Activated CD8-positive, alpha-beta T cell treated with anti-CD3 and anti-CD28 coated beads for 36 hours (primary cell): ENCODE data around the gene OR5K2. TPM values are rescaled to one million over a fixed set of nuclear protein-coding genes. Genes with fewer than 3 reads are reported as not detected.
A peak's percentile ranks its signal among the peaks of the same experiment; 100 is the strongest.

Experiments
- ATAC-seq: fragments of 200-7000 bp; cut with Tn5 transposase; one replicate; pipeline ENCODE4 v1.10.0; 2021; ENCODE audit warnings: mild to moderate bottlenecking, moderate library complexity
- CTCF ChIA-PET: fragments of 350-600 bp; sonication (Branson Sonifier 250); formaldehyde crosslinking; loops from one replicate; lab custom pipeline; 2021; ENCODE audit warnings: antibody characterized with exemption; lab: Charles Lee
- POLR2A ChIA-PET: fragments of 350-600 bp; sonication (Branson Sonifier 250); formaldehyde crosslinking; loops from one replicate; lab custom pipeline; 2021; ENCODE audit warnings: antibody characterized with exemption; lab: Charles Lee
- DNase-seq: peaks from one replicate; pipeline ENCODE4 v3.0.0-alpha.2; 2020
- H3K27ac Mint-ChIP-seq: one replicate; pipeline ENCODE4 v1.8.0; 2021; ENCODE audit warnings: mild to moderate bottlenecking, mixed read lengths
- H3K27me3 Mint-ChIP-seq: one replicate; pipeline ENCODE4 v1.8.0; 2021; ENCODE audit warnings: mixed read lengths
- H3K36me3 Mint-ChIP-seq: one replicate; pipeline ENCODE4 v1.8.0; 2021; ENCODE audit warnings: low read depth, mixed read lengths
- H3K4me1 Mint-ChIP-seq: one replicate; pipeline ENCODE4 v1.8.0; 2021; ENCODE audit warnings: low read depth, mixed read lengths
- H3K4me3 Mint-ChIP-seq: one replicate; pipeline ENCODE4 v1.8.0; 2021; ENCODE audit warnings: mild to moderate bottlenecking, moderate library complexity, mixed read lengths
- H3K9me3 Mint-ChIP-seq: one replicate; pipeline ENCODE4 v1.8.0; 2021; ENCODE audit warnings: mixed read lengths
- intact Hi-C: fragments of 100-400 bp; cut with micrococcal nuclease; formaldehyde crosslinking; loops from one replicate; pipeline ENCODE4 v1.10.0; 2022
- total RNA-seq, 2 experiments: library from RNA; stranded (reverse); gene quantifications; one replicate each; pipeline ENCODE4 v1.2.3, GENCODE V29; 2021
- TF ChIP-seq, protein P1 (sequence below): fragments of 200-600 bp; IDR thresholded peaks from one replicate; pipeline ENCODE4 v1.8.0; 2022; ENCODE audit warnings: antibody characterized with exemption, mild to moderate bottlenecking

OR5K2 gene
- total RNA-seq = not detected

DNA sequence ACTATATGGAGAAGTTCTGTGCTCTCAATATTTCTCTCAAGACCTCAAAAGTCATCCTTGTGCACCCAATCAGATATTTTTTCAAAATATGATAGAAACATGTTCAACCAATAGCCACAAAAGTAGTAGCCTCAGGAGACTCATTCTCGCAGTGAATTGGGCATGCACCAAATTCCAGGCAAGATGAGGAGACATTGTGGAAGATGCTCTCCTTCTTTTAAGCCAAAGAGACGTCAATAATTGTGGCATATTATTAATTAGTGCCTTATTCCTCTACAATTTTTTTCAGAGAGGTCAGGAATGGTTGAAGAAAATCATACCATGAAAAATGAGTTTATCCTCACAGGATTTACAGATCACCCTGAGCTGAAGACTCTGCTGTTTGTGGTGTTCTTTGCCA lies at the start of gene OR5K2:
Gene OR5K2 (plus strand): TSS at position 301 of the 400 bp plus-strand sequence. CDS start 0 bp downstream, at position 301.
- peaks cover 3% of the 10 kb centered on the region for H3K4me1 Mint-ChIP-seq
- no peak for ATAC-seq
- H3K27me3 Mint-ChIP-seq = peaks cover 2% of the 10 kb centered on the region
- peaks cover 2% of the 10 kb centered on the region for H3K36me3 Mint-ChIP-seq
- H3K27ac Mint-ChIP-seq = no peak within 1 kb of the TSS
- intact Hi-C loops = no loop called here
- TF ChIP-seq, protein P1, sequence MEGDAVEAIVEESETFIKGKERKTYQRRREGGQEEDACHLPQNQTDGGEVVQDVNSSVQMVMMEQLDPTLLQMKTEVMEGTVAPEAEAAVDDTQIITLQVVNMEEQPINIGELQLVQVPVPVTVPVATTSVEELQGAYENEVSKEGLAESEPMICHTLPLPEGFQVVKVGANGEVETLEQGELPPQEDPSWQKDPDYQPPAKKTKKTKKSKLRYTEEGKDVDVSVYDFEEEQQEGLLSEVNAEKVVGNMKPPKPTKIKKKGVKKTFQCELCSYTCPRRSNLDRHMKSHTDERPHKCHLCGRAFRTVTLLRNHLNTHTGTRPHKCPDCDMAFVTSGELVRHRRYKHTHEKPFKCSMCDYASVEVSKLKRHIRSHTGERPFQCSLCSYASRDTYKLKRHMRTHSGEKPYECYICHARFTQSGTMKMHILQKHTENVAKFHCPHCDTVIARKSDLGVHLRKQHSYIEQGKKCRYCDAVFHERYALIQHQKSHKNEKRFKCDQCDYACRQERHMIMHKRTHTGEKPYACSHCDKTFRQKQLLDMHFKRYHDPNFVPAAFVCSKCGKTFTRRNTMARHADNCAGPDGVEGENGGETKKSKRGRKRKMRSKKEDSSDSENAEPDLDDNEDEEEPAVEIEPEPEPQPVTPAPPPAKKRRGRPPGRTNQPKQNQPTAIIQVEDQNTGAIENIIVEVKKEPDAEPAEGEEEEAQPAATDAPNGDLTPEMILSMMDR = no peak
- CTCF ChIA-PET = interaction anchor here (0.9 kb wide), 1 partner anchor 14 kb away, joined by 3 read pairs; no protein-coding TSS in a partner anchor
- no peaks in the 10 kb centered on the region for H3K9me3 Mint-ChIP-seq
- POLR2A ChIA-PET = no interaction called here
- DNase-seq = no peak
- H3K4me3 Mint-ChIP-seq = no peak within 1 kb of the TSS

DNA sequence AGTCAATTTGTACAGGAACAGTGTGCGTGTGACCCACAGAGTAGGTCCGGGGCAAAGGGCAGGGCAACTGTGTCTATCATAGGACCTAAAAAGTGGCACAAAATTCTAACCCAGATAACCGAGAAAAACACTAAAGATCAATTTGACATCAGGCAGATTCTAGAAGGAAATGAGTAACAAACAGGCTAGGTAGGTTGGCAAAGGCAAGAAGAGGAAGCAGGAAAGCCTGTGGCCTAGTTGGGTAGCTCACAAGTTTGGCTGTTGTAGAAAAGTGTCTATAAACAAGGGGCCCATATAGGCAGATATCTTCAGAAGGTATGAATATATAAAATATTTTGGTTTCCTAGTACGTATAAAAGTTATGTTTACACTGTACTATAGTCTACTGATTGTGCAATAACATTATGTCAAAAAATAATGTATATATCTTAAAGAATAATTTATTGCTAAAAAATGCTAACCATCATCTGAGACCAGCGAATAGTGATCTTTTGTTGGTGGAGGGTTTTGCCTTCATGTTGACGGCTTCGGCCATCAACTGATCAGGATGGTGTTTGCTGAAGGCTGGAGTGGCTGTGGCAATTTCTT lies 47.8 kb upstream of the OR5K2 start:
- H3K4me1 Mint-ChIP-seq = peaks cover 13% of the 10 kb centered on the region
- no peak overlapping the region for H3K27ac Mint-ChIP-seq
- TF ChIP-seq, protein P1 = no peak
- no peaks in the 10 kb centered on the region for H3K9me3 Mint-ChIP-seq
- ChIA-PET CTCF (no interaction called here), POLR2A (no interaction called here)
- intact Hi-C loops = no loop called here
- no peak for ATAC-seq
- no peaks in the 10 kb centered on the region for H3K36me3 Mint-ChIP-seq
- peaks cover 5% of the 10 kb centered on the region for H3K27me3 Mint-ChIP-seq
- H3K4me3 Mint-ChIP-seq = no peak overlapping the region
- DNase-seq = peak; percentile 2

DNA sequence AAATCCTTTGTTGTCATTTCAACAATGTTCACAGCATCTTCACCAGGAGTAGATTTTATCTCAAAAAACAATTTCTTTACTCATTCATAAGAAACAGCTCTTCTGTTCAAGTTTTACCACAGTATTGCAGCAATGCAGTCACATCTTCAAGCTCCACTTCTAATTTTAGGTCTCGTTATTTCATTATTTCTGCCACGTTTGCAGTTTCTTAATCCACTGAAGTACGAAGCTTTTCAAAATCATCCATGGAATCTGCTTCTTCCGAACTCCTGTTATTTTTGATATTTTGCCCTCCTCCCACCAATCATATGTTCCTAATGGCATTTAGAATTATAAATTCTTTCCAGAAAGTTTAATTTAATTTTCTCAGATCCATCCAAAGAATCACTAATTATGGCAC lies 47.1 kb upstream of the OR5K2 start:
- TF ChIP-seq, protein P1 = no peak
- no peak for DNase-seq
- intact Hi-C loops = no loop called here
- POLR2A ChIA-PET = no interaction called here
- Mint-ChIP-seq H3K36me3 (no peaks in the 10 kb centered on the region), H3K9me3 (no peaks in the 10 kb centered on the region), H3K4me1 (peaks cover 15% of the 10 kb centered on the region), H3K4me3 (no peak overlapping the region), H3K27ac (no peak overlapping the region), H3K27me3 (peaks cover 5% of the 10 kb centered on the region)
- no peak for ATAC-seq
- CTCF ChIA-PET = no interaction called here

DNA sequence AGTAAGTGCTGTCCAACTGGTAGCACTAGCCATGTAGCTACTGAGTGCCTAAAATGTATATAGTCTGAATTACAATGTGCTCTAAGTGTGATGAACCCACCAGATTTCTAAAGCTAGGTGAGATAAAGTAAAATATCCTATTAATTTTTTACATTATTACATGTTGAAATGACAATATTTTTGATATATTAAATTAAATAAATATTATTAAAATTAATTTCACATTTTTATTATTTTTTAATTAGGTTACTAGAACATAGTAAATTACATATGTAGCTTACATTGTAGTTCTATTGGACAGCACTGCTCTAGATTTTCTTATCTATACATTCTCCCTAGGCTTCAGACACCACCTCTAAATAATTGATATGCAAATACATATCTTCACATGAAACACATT lies 43.7 kb upstream of the OR5K2 start:
- DNase-seq (no peak), ATAC-seq (no peak)
- ChIA-PET POLR2A (no interaction called here), CTCF (no interaction called here)
- H3K9me3 Mint-ChIP-seq = peaks cover 3% of the 10 kb centered on the region
- no peaks in the 10 kb centered on the region for H3K36me3 Mint-ChIP-seq
- H3K27ac Mint-ChIP-seq = no peak overlapping the region
- intact Hi-C loops = no loop called here
- H3K4me3 Mint-ChIP-seq = no peak overlapping the region
- TF ChIP-seq, protein P1 = no peak
- peaks cover 7% of the 10 kb centered on the region for H3K4me1 Mint-ChIP-seq
- H3K27me3 Mint-ChIP-seq = no peaks in the 10 kb centered on the region

DNA sequence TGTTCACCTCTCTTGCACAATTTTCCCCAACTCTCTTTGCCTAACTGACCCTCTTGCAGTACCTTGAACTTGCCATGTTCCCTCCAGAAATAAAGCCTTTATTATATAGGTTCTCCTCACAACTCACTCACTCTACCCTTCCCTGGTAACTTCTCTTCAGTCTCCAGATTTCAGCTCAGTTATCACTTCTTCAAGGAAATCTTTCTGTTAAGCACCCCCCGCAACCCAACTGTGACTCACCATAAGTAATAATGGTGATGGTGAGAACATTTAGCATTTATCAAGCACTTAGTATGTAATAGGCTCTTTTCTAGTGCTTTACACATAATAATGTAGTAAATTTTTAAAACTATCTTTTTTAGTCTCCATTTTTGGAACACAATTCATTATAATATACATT lies 42.6 kb upstream of the OR5K2 start:
- Mint-ChIP-seq H3K27me3 (no peaks in the 10 kb centered on the region), H3K4me3 (no peak overlapping the region), H3K27ac (no peak overlapping the region), H3K9me3 (peaks cover 4% of the 10 kb centered on the region), H3K36me3 (no peaks in the 10 kb centered on the region), H3K4me1 (peaks cover 2% of the 10 kb centered on the region)
- intact Hi-C loops = no loop called here
- POLR2A ChIA-PET = no interaction called here
- ATAC-seq = no peak
- CTCF ChIA-PET = no interaction called here
- TF ChIP-seq, protein P1 = no peak
- no peak for DNase-seq
